HepG2 (cell line): Measurements from ENCODE around the gene TNFAIP8L1. TPM values are rescaled to one million over a fixed set of nuclear protein-coding genes. Genes with fewer than 3 reads are reported as not detected.

Experiments used
- ARID2 ChIP-seq: sonication (generic); formaldehyde crosslinking; IDR thresholded peaks from 2 replicates; pipeline ENCODE4 v1.8.1; 2022; ENCODE audit warnings: mild to moderate bottlenecking, missing genetic modification reagents, borderline replicate concordance
- BCLAF1 ChIP-seq: fragments of 450-650 bp; IDR thresholded peaks from 2 replicates; pipeline ENCODE4 v1.6.1; 2017; ENCODE audit warnings: mild to moderate bottlenecking
- BRF2 ChIP-seq: sonication (generic); formaldehyde crosslinking; IDR thresholded peaks from 2 replicates; pipeline ENCODE4 v1.8.1; 2022; ENCODE audit warnings: mild to moderate bottlenecking, missing genetic modification reagents
- CENPT ChIP-seq: sonication (generic); formaldehyde crosslinking; IDR thresholded peaks from 2 replicates; pipeline ENCODE4 v1.8.0; 2022; ENCODE audit warnings: low read depth, mild to moderate bottlenecking, moderate library complexity, missing genetic modification reagents
- EHMT2 ChIP-seq: fragments of 200-600 bp; sonication (generic); IDR thresholded peaks from 2 replicates; pipeline ENCODE4 v1.7.0; 2017; ENCODE audit warnings: antibody characterized with exemption, low read depth, low read length, borderline replicate concordance
- FOXP4 ChIP-seq: sonication (generic); formaldehyde crosslinking; IDR thresholded peaks from 2 replicates; pipeline ENCODE4 v1.4.0; 2020; ENCODE audit warnings: missing genetic modification reagents
- GABPB1 ChIP-seq: IDR thresholded peaks from 2 replicates; pipeline ENCODE4 v1.6.1; 2016; ENCODE audit warnings: mild to moderate bottlenecking, missing genetic modification reagents, moderate library complexity, missing compliant biosample characterization
- HNRNPLL ChIP-seq: fragments of 200-400 bp; formaldehyde crosslinking; IDR thresholded peaks from 2 replicates; pipeline ENCODE4 v1.6.1; 2017; ENCODE audit warnings: mild to moderate bottlenecking, low read depth, low read length; ENCODE audit not compliant: poor library complexity, severe bottlenecking
- ISL2 ChIP-seq: sonication (generic); formaldehyde crosslinking; IDR thresholded peaks from 2 replicates; pipeline ENCODE4 v1.5.0; 2020; ENCODE audit warnings: missing genetic modification reagents
- MEF2D ChIP-seq: sonication (generic); formaldehyde crosslinking; IDR thresholded peaks from 2 replicates; pipeline ENCODE4 v1.5.1; 2020; ENCODE audit warnings: mild to moderate bottlenecking, missing genetic modification reagents
- MTERF4 ChIP-seq: sonication (generic); formaldehyde crosslinking; IDR thresholded peaks from 2 replicates; pipeline ENCODE4 v1.8.0; 2023; ENCODE audit warnings: mild to moderate bottlenecking, missing genetic modification reagents
- PHB2 ChIP-seq: fragments of 450-650 bp; IDR thresholded peaks from 2 replicates; pipeline ENCODE4 v1.6.1; 2018; ENCODE audit not compliant: partially characterized antibody
- RXRB ChIP-seq: IDR thresholded peaks from 2 replicates; pipeline ENCODE4 v1.6.1; 2016; ENCODE audit warnings: borderline replicate concordance, missing genetic modification reagents, missing compliant biosample characterization
- SATB2 ChIP-seq: sonication (generic); formaldehyde crosslinking; IDR thresholded peaks from 2 replicates; pipeline ENCODE4 v1.5.0; 2020; ENCODE audit warnings: missing genetic modification reagents
- SNRNP70 ChIP-seq: fragments of 200-400 bp; formaldehyde crosslinking; IDR thresholded peaks from 2 replicates; pipeline ENCODE4 v1.6.1; 2017; ENCODE audit warnings: mild to moderate bottlenecking, low read depth, low read length, moderate library complexity
- SP140L ChIP-seq: sonication (generic); formaldehyde crosslinking; IDR thresholded peaks from 2 replicates; pipeline ENCODE4 v1.4.0; 2020; ENCODE audit warnings: missing genetic modification reagents, borderline replicate concordance
- SP4 ChIP-seq: sonication (generic); formaldehyde crosslinking; IDR thresholded peaks from 2 replicates; pipeline ENCODE4 v1.8.1; 2023; ENCODE audit warnings: mild to moderate bottlenecking, missing genetic modification reagents
- ZNF124 ChIP-seq: sonication (generic); formaldehyde crosslinking; IDR thresholded peaks from 2 replicates; pipeline ENCODE4 v1.4.0; 2020; ENCODE audit warnings: missing genetic modification reagents
- ZNF282 ChIP-seq: fragments of 450-650 bp; IDR thresholded peaks from 2 replicates; pipeline ENCODE4 v1.6.1; 2018; ENCODE audit not compliant: partially characterized antibody
- ZNF317 ChIP-seq: sonication (generic); formaldehyde crosslinking; IDR thresholded peaks from 2 replicates; pipeline ENCODE4 v1.5.0; 2020; ENCODE audit warnings: mild to moderate bottlenecking, missing genetic modification reagents
- ZNF331 ChIP-seq: sonication (generic); formaldehyde crosslinking; IDR thresholded peaks from 2 replicates; pipeline ENCODE4 v1.4.0; 2020; ENCODE audit warnings: missing genetic modification reagents
- ZNF337 ChIP-seq: sonication (generic); formaldehyde crosslinking; IDR thresholded peaks from 2 replicates; pipeline ENCODE4 v1.5.1; 2020; ENCODE audit warnings: missing genetic modification reagents, low read depth, mild to moderate bottlenecking, borderline replicate concordance
- ZNF484 ChIP-seq: sonication (generic); formaldehyde crosslinking; IDR thresholded peaks from 2 replicates; pipeline ENCODE4 v1.5.1; 2020; ENCODE audit warnings: mild to moderate bottlenecking, low read depth, missing genetic modification reagents, borderline replicate concordance
- ZNF740 ChIP-seq: sonication (generic); formaldehyde crosslinking; IDR thresholded peaks from 2 replicates; pipeline ENCODE4 v1.4.0; 2020; ENCODE audit warnings: missing genetic modification reagents
- polyA plus RNA-seq, 8 experiments: library from polyadenylated mRNA; depleted of rRNA in 3 of 8; stranded (reverse) in 7 of 8; unstranded in 1 of 8; fragments of >200 nt; fragmentation: Illumina TruSeq in 4 of 8; extraction: Trizol in 4 of 8; gene quantifications; 2 replicates each; pipeline versions ENCODE4 v1.2.1 to v1.2.3, GENCODE V29; 2011 to 2016; ENCODE audit warnings: low read depth in 4 of 8, missing spikeins in 1 of 8, mixed read lengths in 1 of 8; ENCODE audit not compliant: insufficient read depth in 1 of 8
- total RNA-seq, 5 experiments: library from RNA; depleted of rRNA; stranded (reverse); fragments of >200 nt; fragmentation: Illumina TruSeq; extraction: Trizol; gene quantifications; 2 replicates each; pipeline ENCODE4 v1.2.3, GENCODE V29; 2016; ENCODE audit warnings: low read depth in 1 of 5

The TNFAIP8L1 gene
- total and polyA plus RNA-seq, 2 of the 13 experiments (the other 11 are each of a cell fraction or from before 2014, with no cell fraction given) = 13.4 to 21.4 TPM

- TF ChIP-seq ZNF331 (CRISPR knock-in tag) (0 out of 2 replicates have a peak, but pooled peaks have one; percentile 27), ZNF317 (CRISPR knock-in tag) (peak; percentile 40; the same call in 1 of the 2 replicates), HNRNPLL (peak; percentile 50), SP4 (0 out of 2 replicates have a peak, but pooled peaks have one; percentile 9), ISL2 (CRISPR knock-in tag) (peak; percentile 68), SNRNP70 (no peak), ZNF740 (CRISPR knock-in tag) (no peak), BRF2 (CRISPR knock-in tag) (no peak), ZNF337 (CRISPR knock-in tag) (no peak), CENPT (CRISPR knock-in tag) (no peak), BCLAF1 (no peak), MEF2D (no peak), GABPB1 (CRISPR knock-in tag) (peak; percentile 72), ARID2 (CRISPR knock-in tag) (no peak), ZNF282 (no peak), RXRB (CRISPR knock-in tag) (no peak), ZNF484 (no peak), SATB2 (peak; percentile 47; the same call in 1 of the 2 replicates), PHB2 (no peak), EHMT2 (no peak), MTERF4 (CRISPR knock-in tag) (no peak; the same call in 1 of the 2 replicates), SP140L (CRISPR knock-in tag) (no peak), FOXP4 (CRISPR knock-in tag) (peak; percentile 36; the same call in 1 of the 2 replicates), ZNF124 (CRISPR knock-in tag) (no peak)
These were observed 3.1 kb upstream of the TNFAIP8L1 start (continued) for GRCh38 chr19:4636151-4636717.
